ENCODE measurements around the gene LRRFIP1.
"Not testable (repeated sequence)": the region's sequence is repeated elsewhere in the genome, so short reads cannot be mapped to it uniquely, and the experiment has no call there.

LRRFIP1 gene

GRCh38 chr2:237754182-237754581 lies 126.8 kb downstream of the LRRFIP1 start:
- DNase-seq, result no peak

DNA sequence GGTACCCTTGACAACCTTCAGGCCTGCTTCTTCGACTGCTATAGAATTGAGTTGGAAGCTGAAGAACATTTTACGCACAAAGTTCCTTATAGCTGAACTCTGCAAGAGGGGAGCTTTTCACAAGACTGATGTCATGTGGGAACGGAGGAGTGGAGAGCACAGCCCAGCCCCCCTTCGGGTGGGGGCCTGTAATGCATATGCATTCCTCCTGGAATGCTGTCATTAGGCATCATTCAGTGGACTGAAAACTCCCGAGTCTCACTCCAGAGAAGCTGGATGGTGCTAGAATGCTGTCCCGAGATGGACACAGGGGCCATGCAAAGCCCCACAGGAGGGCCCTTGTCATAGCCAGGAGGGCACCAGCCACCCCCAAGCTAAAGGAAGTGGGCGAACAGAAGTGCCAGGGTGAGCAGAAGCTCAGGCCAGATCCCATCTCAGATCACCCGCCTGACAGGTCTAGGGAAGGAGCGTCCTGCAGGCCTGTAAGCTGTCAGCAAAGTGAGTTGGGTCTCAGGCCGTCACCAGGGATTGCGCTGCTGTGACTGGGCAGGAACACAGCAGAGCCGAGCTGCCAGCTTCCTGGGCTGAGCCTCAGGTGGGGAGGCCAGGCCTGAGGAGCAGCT lies 127.3 kb downstream of the LRRFIP1 start:
- no peak for DNase-seq

GRCh38 chr2:237757616-237758015 lies 130.2 kb downstream of the LRRFIP1 start:
- DNase-seq, result no peak

DNA sequence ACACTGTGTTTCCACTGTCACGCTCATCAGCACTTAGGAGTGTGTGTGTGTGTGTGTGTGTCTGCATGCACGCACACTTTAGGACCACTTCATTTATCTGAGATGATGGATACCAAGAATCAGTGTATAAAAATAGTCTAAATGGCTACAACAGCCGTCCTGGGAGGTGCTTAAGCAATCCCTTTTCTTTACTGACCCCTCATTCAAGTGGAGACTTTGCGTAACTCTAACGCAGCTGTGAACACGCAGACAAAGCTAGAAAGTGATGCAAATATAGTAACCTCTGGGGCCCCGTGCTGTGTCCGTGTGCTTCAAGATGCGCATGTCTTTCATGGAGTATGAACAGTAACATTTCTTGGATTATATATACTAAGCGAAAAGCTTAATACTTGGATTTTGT lies 130.8 kb downstream of the LRRFIP1 start:
- DNase-seq, result no peak

- DNase-seq, result no peak
Measured at GRCh38 chr2:237759176-237759575, 131.8 kb downstream of the LRRFIP1 start.

- DNase-seq, result no peak
Measured at GRCh38 chr2:237760506-237761502, 133.4 kb downstream of the LRRFIP1 start.

DNA sequence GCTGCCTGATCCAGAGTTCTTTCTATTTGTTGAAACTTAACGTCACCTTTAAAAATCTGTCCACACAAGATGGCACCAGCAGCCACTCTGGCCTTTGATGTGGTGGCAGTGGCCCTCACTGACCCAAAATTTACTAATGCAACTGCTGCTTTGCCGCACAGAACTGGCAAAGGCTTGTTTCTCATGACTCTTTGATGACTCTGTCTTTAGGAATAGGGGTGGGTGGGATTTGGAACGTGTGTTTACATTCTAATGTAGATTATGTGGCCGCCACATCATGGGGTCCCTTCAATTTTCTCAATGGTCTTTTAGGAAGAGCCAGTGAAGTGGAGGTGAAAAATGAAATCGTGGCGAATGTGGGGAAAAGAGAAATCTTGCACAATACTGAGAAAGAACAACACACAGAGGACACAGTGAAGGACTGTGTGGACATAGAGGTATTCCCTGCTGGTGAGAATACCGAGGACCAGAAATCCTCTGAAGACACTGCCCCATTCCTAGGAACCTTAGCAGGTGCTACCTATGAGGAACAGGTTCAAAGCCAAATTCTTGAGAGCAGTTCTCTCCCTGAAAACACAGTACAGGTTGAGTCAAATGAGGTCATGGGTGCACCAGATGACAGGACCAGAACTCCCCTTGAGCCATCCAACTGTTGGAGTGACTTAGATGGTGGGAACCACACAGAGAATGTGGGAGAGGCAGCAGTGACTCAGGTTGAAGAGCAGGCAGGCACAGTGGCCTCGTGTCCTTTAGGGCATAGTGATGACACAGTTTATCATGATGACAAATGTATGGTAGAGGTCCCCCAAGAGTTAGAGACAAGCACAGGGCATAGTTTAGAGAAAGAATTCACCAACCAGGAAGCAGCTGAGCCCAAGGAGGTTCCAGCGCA lies 135.2 kb downstream of the LRRFIP1 start:
- not testable (repeated sequence) for DNase-seq

DNA sequence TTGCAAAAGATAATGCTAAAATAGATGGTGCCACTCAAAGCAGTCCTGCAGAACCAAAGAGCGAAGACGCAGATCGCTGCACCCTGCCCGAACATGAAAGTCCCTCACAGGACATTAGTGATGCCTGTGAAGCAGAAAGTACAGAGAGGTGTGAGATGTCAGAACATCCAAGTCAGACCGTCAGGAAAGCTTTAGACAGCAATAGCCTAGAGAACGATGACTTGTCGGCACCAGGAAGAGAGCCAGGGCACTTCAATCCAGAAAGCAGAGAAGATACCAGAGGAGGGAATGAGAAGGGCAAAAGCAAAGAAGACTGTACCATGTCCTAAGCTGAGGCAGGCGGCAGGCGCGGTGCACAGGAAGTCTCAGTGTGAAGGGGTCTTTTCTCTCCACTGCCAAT lies 136.4 kb downstream of the LRRFIP1 start:
- no peak for DNase-seq

- DNase-seq, result not testable (repeated sequence)
Measured at GRCh38 chr2:237765122-237765521, 137.7 kb downstream of the LRRFIP1 start.

GRCh38 chr2:237765875-237766274 lies 138.5 kb downstream of the LRRFIP1 start:
- no peak for DNase-seq

GRCh38 chr2:237766340-237766739 lies 139.0 kb downstream of the LRRFIP1 start:
- no peak for DNase-seq

DNA sequence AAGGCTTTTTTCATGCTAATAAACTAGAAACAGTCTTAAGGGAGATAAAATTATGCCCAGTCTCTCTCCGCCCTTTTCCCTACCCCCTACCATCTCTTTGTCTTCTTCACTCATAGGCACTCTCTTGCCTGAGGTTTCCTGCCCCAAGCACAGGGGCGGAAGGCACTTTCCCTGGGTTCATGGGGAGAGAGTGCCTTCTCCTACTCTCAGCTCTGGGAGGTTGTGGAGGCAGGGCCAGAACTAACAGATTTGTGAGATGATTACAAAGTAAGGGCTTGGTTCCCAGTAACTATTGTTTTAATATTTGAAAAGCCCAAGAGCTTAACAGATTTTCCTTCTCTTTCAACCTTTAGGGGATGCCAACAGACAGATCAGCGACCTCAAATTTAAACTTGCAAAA lies 145.1 kb downstream of the LRRFIP1 start:
- no peak for DNase-seq

DNA sequence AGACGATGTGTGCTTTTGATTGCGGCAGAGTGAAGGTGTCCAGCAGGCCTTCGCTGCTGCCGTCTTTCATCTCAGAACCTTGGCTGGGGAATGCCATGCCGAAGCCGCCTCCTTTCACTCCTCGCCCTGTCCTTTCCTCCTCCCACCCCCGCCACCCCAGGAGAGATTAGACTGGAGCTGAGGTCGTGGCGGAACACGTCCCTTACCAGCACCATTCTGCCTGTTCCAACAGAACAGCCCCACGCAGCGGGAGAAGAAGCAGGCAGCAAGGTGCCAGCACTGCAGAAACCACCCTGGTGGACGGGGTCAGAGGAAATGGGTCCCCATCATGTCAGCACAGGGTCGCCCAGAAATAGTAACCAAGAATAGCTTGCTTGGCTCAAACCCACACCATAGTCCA lies 146.4 kb downstream of the LRRFIP1 start:
- DNase-seq, result no peak

DNA sequence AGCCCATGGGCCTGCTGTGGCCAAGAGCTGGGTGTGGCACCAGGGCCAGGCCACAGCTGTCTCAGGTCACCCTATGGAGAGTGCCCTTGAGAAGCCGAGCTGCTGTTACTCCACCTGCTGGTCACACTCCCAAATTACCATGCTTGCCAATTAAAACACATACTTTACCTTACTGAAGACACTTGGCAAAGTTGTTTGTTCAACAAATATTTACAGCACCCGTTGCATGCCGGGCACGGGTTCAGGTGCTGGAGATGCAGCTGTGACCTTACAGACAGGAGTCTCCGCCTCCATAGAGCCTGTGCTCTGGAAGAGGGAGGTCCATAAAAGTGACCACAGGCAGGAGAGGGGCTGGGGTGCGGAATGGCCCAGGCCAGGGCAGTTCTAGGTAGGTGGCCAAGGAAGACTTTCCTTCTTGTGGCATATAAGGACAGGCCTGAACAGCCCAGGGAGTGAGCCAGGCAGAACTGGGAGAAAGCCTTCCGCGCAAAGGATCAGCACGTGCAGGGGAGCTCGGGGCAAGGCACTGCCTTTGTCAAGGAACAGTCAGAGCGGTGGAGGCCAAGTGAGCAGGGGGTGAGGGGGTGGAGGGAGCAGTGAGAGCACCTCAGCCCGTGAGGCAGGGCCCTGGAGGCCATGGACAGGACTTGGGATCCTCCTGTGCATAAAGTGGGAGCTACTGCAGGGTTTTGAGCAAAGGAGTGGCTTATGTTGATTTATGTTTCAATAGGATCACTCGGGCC lies 147.6 kb downstream of the LRRFIP1 start:
- peak; percentile 12 for DNase-seq

GRCh38 chr2:237779521-237779920 lies 152.1 kb downstream of the LRRFIP1 start:
- DNase-seq, result no peak

GRCh38 chr2:237782181-237782580 lies 154.8 kb downstream of the LRRFIP1 start:
- DNase-seq, result no peak

- DNase-seq, result not testable (repeated sequence)
Measured at GRCh38 chr2:237783678-237784077, 156.3 kb downstream of the LRRFIP1 start.

- DNase-seq, result no peak
Measured at GRCh38 chr2:237786936-237787335, 159.5 kb downstream of the LRRFIP1 start.

GRCh38 chr2:237790353-237790752 lies 163.0 kb downstream of the LRRFIP1 start:
- DNase-seq, result no peak

DNA sequence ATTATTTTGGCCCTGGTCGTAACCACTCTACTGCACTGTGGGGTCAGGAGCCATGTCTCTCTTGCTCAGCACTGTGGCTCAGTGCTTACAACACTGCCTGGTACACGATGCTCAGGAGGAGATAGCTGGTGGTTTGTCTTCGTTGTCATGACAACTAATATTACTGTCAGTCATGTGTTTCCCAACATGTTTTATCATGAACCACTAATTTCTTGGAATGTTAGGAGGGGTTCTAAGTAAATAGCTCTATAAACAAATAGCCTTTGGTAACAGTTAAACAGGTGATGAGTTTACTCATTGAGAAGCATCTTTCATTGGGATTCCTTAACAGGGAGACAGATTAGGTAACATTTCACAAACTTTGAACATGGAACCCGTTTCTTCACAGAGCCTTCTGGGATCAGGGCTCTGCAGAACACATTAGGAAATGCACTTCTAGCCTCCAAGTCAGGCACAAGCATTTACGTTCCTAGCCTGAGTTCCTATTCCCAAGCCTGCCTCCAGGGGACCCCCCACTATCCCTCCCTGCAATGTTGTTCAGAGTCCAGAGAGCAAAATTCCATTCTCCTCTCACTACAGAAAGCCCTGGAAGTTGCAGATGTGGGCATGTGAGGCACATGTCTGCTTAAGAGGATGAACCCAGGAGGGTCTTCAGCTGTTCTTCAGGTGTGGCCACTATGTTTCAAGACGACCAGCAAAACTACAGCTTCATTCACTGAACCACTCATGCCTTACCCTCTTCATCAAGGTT lies 164.8 kb downstream of the LRRFIP1 start:
- no peak for DNase-seq

DNA sequence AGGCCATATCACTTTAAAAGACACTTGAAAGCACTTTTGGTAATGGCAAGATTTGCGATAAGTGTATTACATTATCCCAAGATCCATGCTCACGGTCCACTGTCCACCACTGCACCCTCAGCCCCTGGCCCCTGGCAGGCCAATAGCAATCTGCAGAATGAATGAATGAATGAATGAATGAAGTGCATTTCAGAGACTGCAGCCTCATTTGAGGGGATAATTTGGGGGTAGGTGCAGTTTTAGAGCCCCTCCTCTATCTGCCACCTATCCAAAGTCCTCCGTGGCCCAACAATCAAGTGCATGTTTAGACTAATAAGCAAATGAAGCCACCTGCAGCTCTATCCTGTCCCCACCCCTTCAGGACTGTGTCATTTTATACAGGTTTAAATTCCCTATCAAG lies 169.9 kb downstream of the LRRFIP1 start:
- DNase-seq, result no peak
